GM12878 (cell line): ENCODE measurements around the gene ASPM. TPM values are rescaled to one million over a fixed set of nuclear protein-coding genes. Genes with fewer than 3 reads are reported as not detected.

Source experiments
- ATAC-seq: fragments of 200-7000 bp; cut with Tn5 transposase; 3 replicates; pipeline ENCODE4 v1.9.1; 2020; ENCODE audit warnings: mild to moderate bottlenecking, moderate library complexity
- BruUV-seq: library from RNA; stranded (reverse); fragments of 400-500 nt; replicated peaks from 2 replicates; lab custom pipeline; 2021; lab: Mats Ljungman, UMichigan
- CTCF ChIA-PET: fragments of 300-600 bp; sonication (Branson Sonifier 250); formaldehyde crosslinking; extraction: SDS; loops from one replicate; lab custom pipeline; 2021; ENCODE audit warnings: inconsistent platforms; lab: Yijun Ruan, JAX
- POLR2A ChIA-PET: fragments of 350-600 bp; formaldehyde crosslinking; extraction: SDS; loops from one replicate; lab custom pipeline; 2021; ENCODE audit warnings: inconsistent platforms; lab: Charles Lee
- RAD21 ChIA-PET: fragments of 300-600 bp; sonication (Branson Sonifier 250); formaldehyde crosslinking; loops from one replicate; lab custom pipeline; 2023; ENCODE audit warnings: antibody characterized with exemption; ENCODE audit not compliant: unreplicated experiment; lab: Charles Lee
- SMC1A ChIA-PET: fragments of 300-600 bp; sonication (Branson Sonifier 250); formaldehyde crosslinking; loops from one replicate; lab custom pipeline; 2023; ENCODE audit not compliant: unreplicated experiment, uncharacterized antibody; lab: Charles Lee
- DNase-seq: peaks from one replicate; pipeline ENCODE4 v3.0.0-alpha.2; 2011; ENCODE audit warnings: low read depth, low spot score
- FAIRE-seq: peaks from 3 replicates; lab custom pipeline; 2011; peaks lifted over from hg19 to GRCh38; lab: Jason Lieb, UNC
- H2AFZ ChIP-seq: 2 replicates; pipeline ENCODE4 v1.6.0; 2011; ENCODE audit warnings: low read depth, low read length, control low read depth; ENCODE audit not compliant: control insufficient read depth
- H3K27ac ChIP-seq: 2 replicates; pipeline ENCODE4 v1.5.1; 2011; ENCODE audit warnings: control low read depth; ENCODE audit not compliant: control insufficient read depth, insufficient read depth
- H3K27me3 ChIP-seq, 2 experiments: replicated peaks in 1 of 2; 2 replicates each; pipeline versions ENCODE4 v1.6.0 to v1.6.1; 2011; ENCODE audit warnings: low read length in 1 of 2; ENCODE audit not compliant: control insufficient read depth in 2 of 2, insufficient read depth in 2 of 2
- H3K36me3 ChIP-seq, 2 experiments: 2 replicates each; pipeline ENCODE4 v1.5.1; 2011; ENCODE audit warnings: low read length in 1 of 2; ENCODE audit not compliant: control insufficient read depth in 2 of 2, insufficient read depth in 2 of 2
- H3K4me1 ChIP-seq: 2 replicates; pipeline ENCODE4 v1.6.1; 2011; ENCODE audit warnings: mild to moderate bottlenecking, low read length, moderate library complexity, mixed read lengths; ENCODE audit not compliant: control insufficient read depth, insufficient read depth
- H3K4me2 ChIP-seq: 2 replicates; pipeline ENCODE4 v1.6.0; 2011; ENCODE audit warnings: control low read depth; ENCODE audit not compliant: control insufficient read depth, insufficient read depth
- H3K4me3 ChIP-seq: fragments of 200-600 bp; sonication (generic); 2 replicates; pipeline ENCODE4 v1.5.1; 2016
- H3K79me2 ChIP-seq: 2 replicates; pipeline ENCODE4 v1.6.0; 2011; ENCODE audit warnings: low read length; ENCODE audit not compliant: control insufficient read depth, insufficient read depth
- H3K9ac ChIP-seq: 2 replicates; pipeline ENCODE4 v1.8.0; 2011; ENCODE audit warnings: low read length, control low read depth, mixed read lengths; ENCODE audit not compliant: control insufficient read depth, insufficient read depth
- H3K9me3 ChIP-seq: replicated peaks from 3 replicates; pipeline ENCODE4 v1.5.1; 2011; ENCODE audit warnings: mild to moderate bottlenecking, low read length; ENCODE audit not compliant: control insufficient read depth, insufficient read depth
- H4K20me1 ChIP-seq: 2 replicates; pipeline ENCODE4 v1.6.0; 2011; ENCODE audit not compliant: control insufficient read depth, insufficient read depth
- CHD1 ChIP-seq: IDR thresholded peaks from 2 replicates; pipeline ENCODE4 v1.6.1; 2012; ENCODE audit warnings: low read depth, low read length, improper control_type of control experiment
- CHD4 ChIP-seq: fragments of 200-600 bp; sonication (generic); IDR thresholded peaks from 2 replicates; pipeline ENCODE4 v1.6.1; 2016; ENCODE audit warnings: mild to moderate bottlenecking
- CTCF ChIP-seq, 3 experiments: IDR thresholded peaks in 2 of 3; conservative IDR thresholded peaks in 1 of 3; 2 replicates each; pipeline ENCODE4 v1.5.1; 2011; ENCODE audit warnings: low read depth in 3 of 3, low read length in 3 of 3, mild to moderate bottlenecking in 3 of 3, control low read depth in 2 of 3, moderate library complexity in 2 of 3, inconsistent platforms in 1 of 3, mixed read lengths in 1 of 3; ENCODE audit not compliant: control insufficient read depth in 2 of 3, insufficient read depth in 1 of 3; ENCODE audit errors: extremely low read depth in 1 of 3
- ELK1 ChIP-seq: IDR thresholded peaks from 2 replicates; pipeline ENCODE4 v1.6.1; 2012; ENCODE audit warnings: low read depth, low read length, improper control_type of control experiment
- MXI1 ChIP-seq: fragments of 150-350 bp; IDR thresholded peaks from 2 replicates; pipeline ENCODE4 v1.6.1; 2011; ENCODE audit warnings: low read depth, mild to moderate bottlenecking, inconsistent platforms, low read length, improper control_type of control experiment
- REST ChIP-seq: IDR thresholded peaks from 2 replicates; pipeline ENCODE4 v1.6.1; 2012; ENCODE audit warnings: mild to moderate bottlenecking, low read depth, low read length
- SMARCA5 ChIP-seq: fragments of 450-650 bp; IDR thresholded peaks from 2 replicates; pipeline ENCODE4 v1.6.1; 2017; ENCODE audit warnings: mild to moderate bottlenecking
- USF2 ChIP-seq: IDR thresholded peaks from 2 replicates; pipeline ENCODE4 v1.6.1; 2011; ENCODE audit warnings: low read depth, low read length, improper control_type of control experiment, borderline replicate concordance
- ZBTB11 ChIP-seq: fragments of 450-650 bp; formaldehyde crosslinking; IDR thresholded peaks from 2 replicates; pipeline ENCODE4 v1.5.0; 2022; ENCODE audit warnings: mild to moderate bottlenecking, missing genetic modification characterization
- WGBS: methylation state at CpG from one replicate; pipeline ENCODE4 v1.1.6; 2016; ENCODE audit warnings: low lambda C conversion rate; ENCODE audit not compliant: insufficient replicate concordance, insufficient coverage; ENCODE audit errors: missing lambda C conversion rate; 5-methylcytosine and 5-hydroxymethylcytosine counted together
- in situ Hi-C: fragments of 300-500 bp; cut with MboI; formaldehyde crosslinking; loops from 9 replicates; pipeline ENCODE4 v1.14.3; 2018; ENCODE audit warnings: mixed read lengths
- intact Hi-C: fragments of 100-400 bp; cut with micrococcal nuclease; formaldehyde crosslinking; loops from one replicate; pipeline ENCODE4 v1.14.2; 2022; ENCODE audit not compliant: unreplicated experiment
- polyA plus RNA-seq, 11 experiments: library from polyadenylated mRNA; depleted of rRNA in 4 of 11; unstranded in 6 of 11; stranded (reverse) in 5 of 11; fragments of >200 nt; fragmentation: Nextera tagmentation in 4 of 11; fragmentation: Illumina TruSeq in 1 of 11; extraction: Ambion mirVana in 4 of 11; extraction: Trizol in 1 of 11; gene quantifications; 1 replicate in 1 of 11; 2 replicates in 10 of 11; pipeline versions ENCODE4 v1.2.1 to v1.2.3, GENCODE V29; 2011 to 2016; ENCODE audit warnings: inconsistent platforms in 2 of 11, missing spikeins in 2 of 11, low read depth in 1 of 11
- total RNA-seq, 4 experiments: library from RNA; depleted of rRNA in 3 of 4; stranded (reverse); fragments of >200 nt in 3 of 4; fragmentation: Illumina TruSeq in 1 of 4; extraction: Trizol in 1 of 4; gene quantifications; 2 replicates each; pipeline versions ENCODE4 v1.2.1 to v1.2.3, GENCODE V29; 2013 to 2021

ASPM gene
- total and polyA plus RNA-seq, 10 of the 15 experiments (the other 5 are each of a cell fraction or from before 2014, with no cell fraction given) = 16.2 to 54.9 (median 26.4) TPM

GRCh38 chr1:197101978-197102377 is 44.5 kb downstream of the ASPM start:
- H3K9ac ChIP-seq = no peak overlapping the region
- RAD21 ChIA-PET = no interaction called here
- FAIRE-seq (no peak), ATAC-seq (no peak), DNase-seq (no peak)
- peaks cover 1 to 9% of the 10 kb centered on the region in 2 experiments; a peak in 1 of 4 replicates for H3K36me3 ChIP-seq
- no peaks in the 10 kb centered on the region for H3K27me3 ChIP-seq
- no peak overlapping the region for H3K27ac ChIP-seq
- POLR2A ChIA-PET = no interaction called here
- intact Hi-C loops (no loop called here), in situ Hi-C loops (no loop called here)
- SMC1A ChIA-PET = interaction anchor here (1.4 to 3.1 kb wide), 2 partner anchors 9 to 39 kb away, joined by 4 to 12 read pairs; no protein-coding TSS in a partner anchor
- 97% methylated on average over 3 of the region's 3 CpGs for WGBS
- H3K4me1 ChIP-seq = no peaks in the 10 kb centered on the region
- no peak overlapping the region for H3K4me2 ChIP-seq
- H4K20me1 ChIP-seq = no peaks in the 10 kb centered on the region
- no peak overlapping the region for H2AFZ ChIP-seq
- TF ChIP-seq MXI1 (no peak), USF2 (no peak), CHD1 (no peak), REST (no peak), ZBTB11 (CRISPR knock-in tag) (no peak), CTCF (IDR thresholded peaks at IDR 0.05 in 2 of 3, conservative IDR thresholded peaks at IDR 0.05 in 1 of 3; ENCODE audit: control insufficient read depth in 2 of 3, extremely low read depth in 1 of 3, insufficient read depth in 1 of 3, low read depth in 3 of 3, low read length in 3 of 3) (no peak), ELK1 (no peak), SMARCA5 (no peak), CHD4 (no peak)
- no peaks in the 10 kb centered on the region for H3K9me3 ChIP-seq
- no peak overlapping the region for H3K4me3 ChIP-seq
- no TSS peak for BruUV-seq
- CTCF ChIA-PET = no interaction called here
- no peaks in the 10 kb centered on the region for H3K79me2 ChIP-seq
